WI38 (cell line): ENCODE data around the gene ABHD2.

Source experiments
- H3K4me3 ChIP-seq: 2 replicates; pipeline ENCODE4 v1.5.1; 2011; ENCODE audit warnings: low read depth, mild to moderate bottlenecking, control low read depth, low read length
- CTCF ChIP-seq: IDR thresholded peaks from 2 replicates; pipeline ENCODE4 v1.5.1; 2012; ENCODE audit warnings: low read depth, mild to moderate bottlenecking, control low read depth, low read length

ABHD2 gene

DNA sequence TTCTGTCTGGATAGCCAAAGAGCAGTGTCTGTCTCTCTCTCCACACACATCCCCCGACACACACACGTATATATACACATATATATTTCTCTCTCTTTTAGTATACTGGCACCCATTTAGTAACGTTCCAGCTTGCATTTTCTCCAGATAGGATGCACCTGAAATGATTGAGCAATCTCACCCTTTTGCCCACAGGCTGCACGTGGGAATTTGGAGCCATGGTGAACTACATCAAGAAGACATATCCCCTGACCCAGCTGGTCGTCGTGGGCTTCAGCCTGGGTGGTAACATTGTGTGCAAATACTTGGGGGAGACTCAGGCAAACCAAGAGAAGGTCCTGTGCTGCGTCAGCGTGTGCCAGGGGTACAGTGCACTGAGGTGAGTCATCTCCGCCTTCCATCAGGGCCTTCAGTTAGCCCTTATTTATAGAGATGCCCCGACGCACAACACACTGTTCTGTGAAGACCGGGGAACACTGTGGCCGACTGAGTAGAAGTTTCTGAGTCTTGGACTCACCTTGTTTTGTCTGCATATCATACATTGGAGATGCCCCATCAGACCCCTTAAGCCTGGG, 87.4 kb downstream of the ABHD2 start:
- TF ChIP-seq CTCF: no peak
- H3K4me3 ChIP-seq: no peak overlapping the region

- no peak overlapping the region for H3K4me3 ChIP-seq
- no peak for TF ChIP-seq CTCF
Measured at GRCh38 chr15:89177116-89177515, 88.9 kb downstream of the ABHD2 start.

GRCh38 chr15:89177633-89178306, 89.5 kb downstream of the ABHD2 start:
- H3K4me3 ChIP-seq: no peak overlapping the region
- TF ChIP-seq CTCF: peak; percentile 82

DNA sequence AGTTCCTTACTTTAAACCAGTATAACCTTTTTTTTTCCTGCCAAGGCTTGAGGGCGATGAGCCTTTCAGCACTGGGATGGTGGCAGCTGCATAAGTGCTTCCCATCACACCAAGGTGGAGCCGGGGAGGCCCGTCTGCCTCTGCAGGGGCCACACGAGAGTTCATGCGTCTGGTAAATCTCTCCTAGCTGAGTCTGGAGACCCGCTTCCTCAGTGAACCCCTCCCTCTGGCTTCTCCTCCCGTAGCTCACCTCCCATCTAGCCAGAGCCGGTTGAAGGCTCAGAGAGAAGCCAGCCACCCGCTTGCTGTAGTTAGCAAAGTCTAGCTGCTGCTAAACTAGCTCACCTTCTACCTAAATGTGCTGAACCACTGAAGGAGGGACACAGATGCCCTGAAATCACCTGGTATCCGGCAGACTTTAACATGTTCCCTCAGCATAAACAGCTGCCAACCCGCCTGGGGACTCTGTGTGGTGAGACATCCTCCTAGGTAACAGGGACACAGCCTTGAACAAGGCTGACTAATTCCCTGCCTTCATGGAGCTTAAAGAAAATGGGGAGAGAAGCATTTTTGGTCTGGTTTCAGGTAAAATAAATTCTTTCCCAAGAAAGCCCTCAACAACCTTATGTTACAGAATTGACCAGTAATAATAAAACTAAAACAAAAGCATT, 90.2 kb downstream of the ABHD2 start:
- TF ChIP-seq CTCF: no peak

GRCh38 chr15:89179966-89180875, 92.0 kb downstream of the ABHD2 start:
- no peak overlapping the region for H3K4me3 ChIP-seq
- TF ChIP-seq CTCF: no peak

More for the DNA sequence above, 90.2 kb downstream of the ABHD2 start:
- no peak overlapping the region for H3K4me3 ChIP-seq

DNA sequence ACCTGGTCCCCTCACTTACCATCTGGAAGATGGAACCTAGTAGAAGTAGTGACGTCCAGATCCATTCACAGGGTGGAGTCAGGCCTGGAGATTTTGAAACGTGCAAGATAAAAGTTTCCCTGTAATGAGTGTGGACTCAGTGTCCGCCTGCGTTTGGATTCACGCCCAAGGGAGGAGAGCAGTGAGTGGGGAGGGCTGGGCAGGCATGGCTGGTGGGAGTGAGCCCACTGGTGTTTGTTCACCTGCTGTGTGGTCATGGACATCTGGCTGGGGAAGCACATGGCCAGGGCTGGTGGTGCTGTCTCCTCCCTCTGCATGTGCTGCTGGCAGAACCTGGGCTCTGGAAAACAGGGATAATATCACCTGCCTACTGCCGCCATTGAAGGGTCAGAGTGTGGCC, 96.1 kb downstream of the ABHD2 start:
- H3K4me3 ChIP-seq: no peak overlapping the region
- no peak for TF ChIP-seq CTCF
